Measurements from ENCODE around the gene EPHA1.

Gene EPHA1

GRCh38 chr7:143390104-143390772 lies 18.4 kb downstream of the EPHA1 start:
- H3K4me3 ChIP-seq: no peak overlapping the region
- H3K4me2 ChIP-seq: peak overlapping the region in 5 of 11 experiments; percentile 35 to 100 (median 99); a peak in 10 of 22 replicates
- peaks cover 47 to 84% (median 73%) of the 10 kb centered on the region in 11 experiments for H3K36me3 ChIP-seq
- no peak overlapping the region for H3K27ac ChIP-seq
- peaks cover 31 to 97% (median 63%) of the 10 kb centered on the region in 10 experiments for H3K4me1 ChIP-seq
- no peak for TF ChIP-seq Cebpa-rat (IDR thresholded peaks at IDR 0.05)
- peaks cover 22 to 100% (median 90%) of the 10 kb centered on the region in 11 experiments; a peak in 21 of 22 replicates for H4K20me1 ChIP-seq
- H3K9me3 ChIP-seq (replicated peaks in 1 of 11): no peaks in the 10 kb centered on the region
- no peaks in the 10 kb centered on the region for H3K27me3 ChIP-seq
- 0 out of 22 replicates have a peak overlapping the region, but pooled peaks of 2 of the 11 experiments have one; percentile 3 to 34 for H3K9ac ChIP-seq

- TF ChIP-seq Cebpa-rat (IDR thresholded peaks at IDR 0.05): no peak
- peaks cover 30 to 100% (median 96%) of the 10 kb centered on the region in 11 experiments; a peak in 21 of 22 replicates for H4K20me1 ChIP-seq
- no peak overlapping the region for H3K4me3 ChIP-seq
- peak overlapping the region in 5 of 11 experiments; percentile 35 to 100 (median 99); a peak in 10 of 22 replicates for H3K4me2 ChIP-seq
- H3K9ac ChIP-seq: peak overlapping the region in 3 of 11 experiments; percentile 3 to 60 (median 53); a peak in 4 of 22 replicates
- H3K27me3 ChIP-seq: no peaks in the 10 kb centered on the region
- H3K4me1 ChIP-seq: peaks cover 32 to 95% (median 62%) of the 10 kb centered on the region in 10 experiments
- peak overlapping the region in 2 of 11 experiments; percentile 17 to 29; a peak in 2 of 22 replicates for H3K27ac ChIP-seq
- no peaks in the 10 kb centered on the region for H3K9me3 ChIP-seq (replicated peaks in 1 of 11)
- peaks cover 47 to 91% (median 80%) of the 10 kb centered on the region in 11 experiments for H3K36me3 ChIP-seq
Observed at GRCh38 chr7:143389316-143390103, 19.1 kb downstream of the EPHA1 start.

- no peak for TF ChIP-seq Cebpa-rat (IDR thresholded peaks at IDR 0.05)
- Histone ChIP-seq H3K9ac (peak overlapping the region in 3 of 11 experiments; percentile 30 to 60 (median 53); a peak in 5 of 22 replicates), H3K27me3 (no peaks in the 10 kb centered on the region), H3K4me1 (peaks cover 41 to 92% (median 64%) of the 10 kb centered on the region in 10 experiments), H3K27ac (peak overlapping the region in 1 of 11 experiments; percentile 29; a peak in 2 of 22 replicates), H4K20me1 (peaks cover 34 to 100% (median 95%) of the 10 kb centered on the region in 11 experiments; a peak in 21 of 22 replicates), H3K4me3 (peak overlapping the region in 2 of 10 experiments; percentile 18 to 99; a peak in 1 of 20 replicates), H3K4me2 (peak overlapping the region in 5 of 11 experiments; percentile 98 to 100 (median 99); a peak in 9 of 22 replicates), H3K9me3 (replicated peaks in 1 of 11) (no peaks in the 10 kb centered on the region), H3K36me3 (peaks cover 47 to 100% (median 89%) of the 10 kb centered on the region in 11 experiments)
Observed at GRCh38 chr7:143388491-143389101, 20.1 kb downstream of the EPHA1 start.

GRCh38 chr7:143388051-143388450 lies 20.6 kb downstream of the EPHA1 start:
- no peaks in the 10 kb centered on the region for H3K9me3 ChIP-seq (replicated peaks in 1 of 11)
- H3K9ac ChIP-seq: peak overlapping the region in 4 of 11 experiments; percentile 25 to 65 (median 45); a peak in 3 of 22 replicates
- peaks cover 34 to 100% (median 93%) of the 10 kb centered on the region in 11 experiments; a peak in 21 of 22 replicates for H4K20me1 ChIP-seq
- TF ChIP-seq Cebpa-rat (IDR thresholded peaks at IDR 0.05): no peak
- peaks cover 46 to 92% (median 61%) of the 10 kb centered on the region in 10 experiments for H3K4me1 ChIP-seq
- peak overlapping the region in 6 of 11 experiments; percentile 95 to 100 (median 99); a peak in 9 of 22 replicates for H3K4me2 ChIP-seq
- no peaks in the 10 kb centered on the region for H3K27me3 ChIP-seq
- H3K4me3 ChIP-seq: peak overlapping the region in 2 of 10 experiments; percentile 33 to 99; a peak in 4 of 20 replicates
- H3K36me3 ChIP-seq: peaks cover 47 to 100% (median 93%) of the 10 kb centered on the region in 11 experiments
- no peak overlapping the region; a peak in 2 of 22 replicates for H3K27ac ChIP-seq

GRCh38 chr7:143387156-143387975 lies 21.3 kb downstream of the EPHA1 start:
- Histone ChIP-seq H3K27ac (peak overlapping the region in 6 of 11 experiments; percentile 5 to 95 (median 27); a peak in 11 of 22 replicates), H3K27me3 (no peaks in the 10 kb centered on the region), H3K9ac (peak overlapping the region in 7 of 11 experiments; percentile 3 to 65 (median 33); a peak in 9 of 22 replicates), H3K9me3 (replicated peaks in 1 of 11) (no peaks in the 10 kb centered on the region), H3K4me2 (peak overlapping the region; percentile 91 to 100 (median 98); a peak in 21 of 22 replicates), H3K4me1 (peaks cover 53 to 94% (median 63%) of the 10 kb centered on the region in 10 experiments), H4K20me1 (peaks cover 34 to 100% (median 93%) of the 10 kb centered on the region in 11 experiments; a peak in 21 of 22 replicates), H3K4me3 (peak overlapping the region in 5 of 10 experiments; percentile 87 to 100 (median 99); a peak in 7 of 20 replicates), H3K36me3 (peaks cover 47 to 100% (median 93%) of the 10 kb centered on the region in 11 experiments)
- no peak for TF ChIP-seq Cebpa-rat (IDR thresholded peaks at IDR 0.05)

GRCh38 chr7:143385891-143386781 lies 22.5 kb downstream of the EPHA1 start:
- H3K36me3 ChIP-seq: peaks cover 35 to 97% (median 84%) of the 10 kb centered on the region in 11 experiments
- H3K4me2 ChIP-seq: peak overlapping the region; percentile 91 to 100 (median 98)
- TF ChIP-seq Cebpa-rat (IDR thresholded peaks at IDR 0.05): no peak
- H3K9me3 ChIP-seq (replicated peaks in 1 of 11): 0 out of 22 replicates have a peak, but pooled peaks cover 0 to 7% (median 0%) of the 10 kb centered on the region in 11 experiments
- peak overlapping the region in 10 of 11 experiments; percentile 36 to 99 (median 78); a peak in 17 of 22 replicates for H3K27ac ChIP-seq
- peak overlapping the region; percentile 32 to 100 (median 96); a peak in 19 of 20 replicates for H3K4me3 ChIP-seq
- H4K20me1 ChIP-seq: peaks cover 40 to 97% (median 89%) of the 10 kb centered on the region in 11 experiments; a peak in 21 of 22 replicates
- H3K4me1 ChIP-seq: peaks cover 61 to 91% (median 62%) of the 10 kb centered on the region in 10 experiments
- no peaks in the 10 kb centered on the region for H3K27me3 ChIP-seq
- H3K9ac ChIP-seq: peak overlapping the region; percentile 51 to 98 (median 92)
